Cardiac fibroblast (primary cell): ENCODE results near the gene TSPAN33.

Experiments
- DNase-seq, 2 donors: peaks; one replicate each; pipeline versions ENCODE4 v3.0.0 to v3.0.0-alpha.2; 2010; ENCODE audit warnings: low read depth in 2 of 2
- H3K4me3 ChIP-seq, 2 donors: replicated peaks in 1 of 2; 1 replicate in 1 of 2; 2 replicates in 1 of 2; pipeline ENCODE4 v1.5.1; 2011; ENCODE audit warnings: low read depth in 2 of 2, low read length in 2 of 2, mild to moderate bottlenecking in 2 of 2, moderate library complexity in 1 of 2
- CTCF ChIP-seq: IDR thresholded peaks from one replicate; pipeline ENCODE4 v1.5.1; 2011; ENCODE audit warnings: low read depth, mild to moderate bottlenecking, low read length, inconsistent platforms

Gene TSPAN33

GRCh38 chr7:129162732-129163131, 18.2 kb downstream of the TSPAN33 start:
- H3K4me3 ChIP-seq, result no peak overlapping the region
- TF ChIP-seq CTCF, result no peak
- DNase-seq, result no peak

GRCh38 chr7:129163875-129164544, 19.5 kb downstream of the TSPAN33 start:
- H3K4me3 ChIP-seq, result no peak overlapping the region
- peak; percentile 81 to 82 for DNase-seq
- TF ChIP-seq CTCF, result peak; percentile 75

GRCh38 chr7:129166745-129167144, 22.2 kb downstream of the TSPAN33 start:
- no peak overlapping the region for H3K4me3 ChIP-seq
- no peak for TF ChIP-seq CTCF
- DNase-seq, result no peak

- TF ChIP-seq CTCF, result no peak
- H3K4me3 ChIP-seq, result no peak overlapping the region
- no peak for DNase-seq
Measured at GRCh38 chr7:129167817-129168216, 23.3 kb downstream of the TSPAN33 start.

GRCh38 chr7:129168231-129169021, 23.9 kb downstream of the TSPAN33 start:
- TF ChIP-seq CTCF, result no peak
- H3K4me3 ChIP-seq, result no peak overlapping the region
- DNase-seq, result no peak

- H3K4me3 ChIP-seq, result peak overlapping the region; percentile 43 to 49
- peak in 1 of 2 donors; percentile 39 for DNase-seq
Measured at GRCh38 chr7:129169171-129169671, 24.7 kb downstream of the TSPAN33 start.

More at GRCh38 chr7:129169171-129169671, 24.7 kb downstream of the TSPAN33 start:
- TF ChIP-seq CTCF, result no peak
